Middle frontal gyrus (tissue), 1 donor: Measurements from ENCODE around the gene FITM1.

Experiments used
- DNase-seq: peaks from one replicate; pipeline ENCODE4 v3.0.0-alpha.2; 2015; ENCODE audit warnings: low spot score; ENCODE audit errors: extremely low spot score

The FITM1 gene

GRCh38 chr14:24116128-24116814, 14.2 kb upstream of the FITM1 start:
- no peak for DNase-seq

GRCh38 chr14:24117179-24117578, 13.3 kb upstream of the FITM1 start:
- DNase-seq: no peak

GRCh38 chr14:24119691-24120090, 10.8 kb upstream of the FITM1 start:
- no peak for DNase-seq

- DNase-seq: no peak
Measured at GRCh38 chr14:24121210-24121609, 9.2 kb upstream of the FITM1 start.

- DNase-seq: no peak
Measured at GRCh38 chr14:24122416-24122815, 8.0 kb upstream of the FITM1 start.

GRCh38 chr14:24122898-24123297, 7.6 kb upstream of the FITM1 start:
- no peak for DNase-seq

GRCh38 chr14:24123424-24124417, 6.7 kb upstream of the FITM1 start:
- DNase-seq: no peak

GRCh38 chr14:24126939-24127338, 3.5 kb upstream of the FITM1 start:
- no peak for DNase-seq

GRCh38 chr14:24127673-24128072, 2.8 kb upstream of the FITM1 start:
- no peak for DNase-seq

GRCh38 chr14:24129410-24129998, 955 bp upstream of the FITM1 start:
- DNase-seq: no peak

- DNase-seq: no peak
Measured at GRCh38 chr14:24130717-24131548, 474 bp downstream of the FITM1 start.

GRCh38 chr14:24131549-24131966, 1.1 kb downstream of the FITM1 start:
- DNase-seq: no peak

GRCh38 chr14:24132061-24132685, 1.7 kb downstream of the FITM1 start:
- no peak for DNase-seq

- DNase-seq: no peak
Measured at GRCh38 chr14:24132976-24133375, 2.5 kb downstream of the FITM1 start.

- no peak for DNase-seq
Measured at GRCh38 chr14:24133735-24134134, 3.3 kb downstream of the FITM1 start.

- no peak for DNase-seq
Measured at GRCh38 chr14:24135584-24135833, 5.0 kb downstream of the FITM1 start.

GRCh38 chr14:24135834-24136683, 5.6 kb downstream of the FITM1 start, which contains the start of gene PSME1:
Gene PSME1, plus strand, starts transcription at chr14:24136194. Its CDS starts 69 bp downstream, at chr14:24136263.
- DNase-seq: peak; percentile 78

- no peak for DNase-seq
Measured at GRCh38 chr14:24136684-24137528, 6.4 kb downstream of the FITM1 start.
